Spleen (tissue), 7 donors: ENCODE data around the gene UQCC3.

Experiments
- POLR2A ChIP-seq, 3 donors: fragments of 450-650 bp; IDR thresholded peaks; one replicate each; pipeline ENCODE4 v1.5.1; 2017; ENCODE audit warnings: antibody characterized with exemption in 3 of 3, mild to moderate bottlenecking in 1 of 3
- POLR2AphosphoS5 ChIP-seq, 3 donors: sonication (generic); formaldehyde crosslinking; IDR thresholded peaks; one replicate each; pipeline ENCODE4 v1.5.1; 2017; ENCODE audit warnings: antibody characterized with exemption in 3 of 3
- TF ChIP-seq, protein P1 (sequence below), 11 experiments: fragments of 200-600 bp in 7 of 11; fragments of 450-650 bp in 4 of 11; sonication (generic) in 4 of 11; IDR thresholded peaks in 8 of 11; conservative IDR thresholded peaks in 3 of 11; 1 replicate in 7 of 11; 2 replicates in 4 of 11; pipeline versions ENCODE4 v1.4.0 to v1.8.0; 2016 to 2021; ENCODE audit warnings: antibody characterized with exemption in 11 of 11, inconsistent platforms in 4 of 11, mild to moderate bottlenecking in 1 of 11
- donor health status: DM: no; HTN: no; CAD: no; lungs with moderate emphysema.
- donor health status: DM: no; HTN: no; CAD: no.
- donor health status: DM: no; HTN: no; CAD: no.

DNA sequence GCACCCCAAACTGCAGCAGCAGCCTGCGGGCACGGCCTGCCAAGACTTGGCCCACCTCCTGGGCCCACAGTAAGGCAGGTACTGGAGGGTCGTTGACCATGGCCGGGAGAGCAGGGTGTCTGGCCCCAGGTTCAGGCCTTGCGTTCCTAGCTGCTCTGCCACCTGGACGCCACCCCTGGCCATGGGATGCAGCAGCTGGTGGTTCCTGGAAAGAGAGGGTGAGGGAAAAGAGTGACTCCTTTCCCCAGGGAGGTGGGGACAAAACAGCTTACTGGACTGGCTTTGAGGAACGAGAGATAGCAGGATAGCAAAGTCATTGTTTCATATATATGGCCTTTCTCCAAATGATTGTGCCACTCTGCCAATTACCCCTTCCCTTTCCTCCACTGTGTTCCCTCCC is 33.9 kb downstream of the UQCC3 start:
- TF ChIP-seq, protein P1, sequence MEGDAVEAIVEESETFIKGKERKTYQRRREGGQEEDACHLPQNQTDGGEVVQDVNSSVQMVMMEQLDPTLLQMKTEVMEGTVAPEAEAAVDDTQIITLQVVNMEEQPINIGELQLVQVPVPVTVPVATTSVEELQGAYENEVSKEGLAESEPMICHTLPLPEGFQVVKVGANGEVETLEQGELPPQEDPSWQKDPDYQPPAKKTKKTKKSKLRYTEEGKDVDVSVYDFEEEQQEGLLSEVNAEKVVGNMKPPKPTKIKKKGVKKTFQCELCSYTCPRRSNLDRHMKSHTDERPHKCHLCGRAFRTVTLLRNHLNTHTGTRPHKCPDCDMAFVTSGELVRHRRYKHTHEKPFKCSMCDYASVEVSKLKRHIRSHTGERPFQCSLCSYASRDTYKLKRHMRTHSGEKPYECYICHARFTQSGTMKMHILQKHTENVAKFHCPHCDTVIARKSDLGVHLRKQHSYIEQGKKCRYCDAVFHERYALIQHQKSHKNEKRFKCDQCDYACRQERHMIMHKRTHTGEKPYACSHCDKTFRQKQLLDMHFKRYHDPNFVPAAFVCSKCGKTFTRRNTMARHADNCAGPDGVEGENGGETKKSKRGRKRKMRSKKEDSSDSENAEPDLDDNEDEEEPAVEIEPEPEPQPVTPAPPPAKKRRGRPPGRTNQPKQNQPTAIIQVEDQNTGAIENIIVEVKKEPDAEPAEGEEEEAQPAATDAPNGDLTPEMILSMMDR (IDR thresholded peaks at IDR 0.05 in 8 of 11, conservative IDR thresholded peaks at IDR 0.05 in 3 of 11), result no peak
- no peak for TF ChIP-seq POLR2A (IDR thresholded peaks at IDR 0.05)
- no peak for TF ChIP-seq POLR2AphosphoS5 (IDR thresholded peaks at IDR 0.05)
